ENCODE results near the gene PLEKHB1. TPM values are rescaled to one million over a fixed set of nuclear protein-coding genes. Genes with fewer than 3 reads are reported as not detected.
"Not testable (repeated sequence)": the region's sequence is repeated elsewhere in the genome, so short reads cannot be mapped to it uniquely, and the experiment has no call there.

Gene PLEKHB1
- total RNA-seq, 2 donors from 2014 or later = 7.3 to 7.9 TPM

DNA sequence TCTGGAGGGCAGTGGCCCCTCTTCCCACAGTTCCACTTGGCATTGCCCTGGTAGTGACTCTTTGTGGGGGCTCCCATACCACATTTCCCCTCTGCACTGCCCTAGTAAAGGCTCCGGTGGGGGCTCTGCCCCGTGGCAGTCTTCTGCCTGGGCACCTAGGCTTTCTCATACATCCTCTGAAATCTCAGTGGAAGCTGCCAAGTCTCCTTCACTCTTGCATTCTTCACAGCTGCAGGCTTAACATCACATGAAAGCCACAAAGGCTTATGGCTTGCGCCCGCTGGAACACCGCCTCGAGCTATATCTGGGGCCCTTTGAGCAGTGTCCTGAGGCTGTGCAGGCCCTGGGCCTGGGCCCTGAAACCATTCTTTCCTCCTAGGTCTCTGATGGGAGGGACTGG is 25.3 kb downstream of the PLEKHB1 start:
- H3K36me3 ChIP-seq = peaks cover 8% of the 10 kb centered on the region
- TF ChIP-seq, protein P1, sequence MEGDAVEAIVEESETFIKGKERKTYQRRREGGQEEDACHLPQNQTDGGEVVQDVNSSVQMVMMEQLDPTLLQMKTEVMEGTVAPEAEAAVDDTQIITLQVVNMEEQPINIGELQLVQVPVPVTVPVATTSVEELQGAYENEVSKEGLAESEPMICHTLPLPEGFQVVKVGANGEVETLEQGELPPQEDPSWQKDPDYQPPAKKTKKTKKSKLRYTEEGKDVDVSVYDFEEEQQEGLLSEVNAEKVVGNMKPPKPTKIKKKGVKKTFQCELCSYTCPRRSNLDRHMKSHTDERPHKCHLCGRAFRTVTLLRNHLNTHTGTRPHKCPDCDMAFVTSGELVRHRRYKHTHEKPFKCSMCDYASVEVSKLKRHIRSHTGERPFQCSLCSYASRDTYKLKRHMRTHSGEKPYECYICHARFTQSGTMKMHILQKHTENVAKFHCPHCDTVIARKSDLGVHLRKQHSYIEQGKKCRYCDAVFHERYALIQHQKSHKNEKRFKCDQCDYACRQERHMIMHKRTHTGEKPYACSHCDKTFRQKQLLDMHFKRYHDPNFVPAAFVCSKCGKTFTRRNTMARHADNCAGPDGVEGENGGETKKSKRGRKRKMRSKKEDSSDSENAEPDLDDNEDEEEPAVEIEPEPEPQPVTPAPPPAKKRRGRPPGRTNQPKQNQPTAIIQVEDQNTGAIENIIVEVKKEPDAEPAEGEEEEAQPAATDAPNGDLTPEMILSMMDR (IDR thresholded peaks at IDR 0.05) = no peak
- no peaks in the 10 kb centered on the region for H3K27me3 ChIP-seq (replicated peaks; ENCODE audit: insufficient read depth)
- DNase-seq (ENCODE audit: low spot score) (no peak), ATAC-seq (ENCODE audit: insufficient number of reproducible peaks, low FRiP score, low read depth) (no peak)
- no peaks in the 10 kb centered on the region for H3K4me1 ChIP-seq (ENCODE audit: control insufficient read depth in 1 of 2, low read depth in 2 of 2)
- no peak overlapping the region for H3K27ac ChIP-seq
- H3K4me3 ChIP-seq = no peak overlapping the region
- no peaks in the 10 kb centered on the region for H3K9me3 ChIP-seq

DNA sequence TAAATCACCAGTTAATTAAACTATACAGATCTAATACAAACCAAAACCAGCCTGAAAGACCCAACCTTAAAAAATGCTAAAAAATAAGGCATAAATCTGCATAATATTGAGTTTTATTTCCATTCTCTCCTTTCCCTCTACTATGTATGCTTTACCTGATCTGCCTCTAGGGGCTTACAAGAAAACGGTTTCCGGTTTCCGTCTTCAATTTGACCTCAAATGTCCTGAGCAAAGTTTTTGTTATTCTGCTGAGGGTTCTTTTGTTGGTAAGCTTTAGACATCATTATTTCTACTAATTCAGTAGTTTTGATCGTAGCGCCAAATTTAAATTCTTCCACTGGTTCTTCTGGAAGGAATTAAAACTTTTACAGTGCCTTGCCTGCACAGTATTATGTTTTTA is 30.2 kb downstream of the PLEKHB1 start:
- DNase-seq (ENCODE audit: low spot score) = not testable (repeated sequence)

DNA sequence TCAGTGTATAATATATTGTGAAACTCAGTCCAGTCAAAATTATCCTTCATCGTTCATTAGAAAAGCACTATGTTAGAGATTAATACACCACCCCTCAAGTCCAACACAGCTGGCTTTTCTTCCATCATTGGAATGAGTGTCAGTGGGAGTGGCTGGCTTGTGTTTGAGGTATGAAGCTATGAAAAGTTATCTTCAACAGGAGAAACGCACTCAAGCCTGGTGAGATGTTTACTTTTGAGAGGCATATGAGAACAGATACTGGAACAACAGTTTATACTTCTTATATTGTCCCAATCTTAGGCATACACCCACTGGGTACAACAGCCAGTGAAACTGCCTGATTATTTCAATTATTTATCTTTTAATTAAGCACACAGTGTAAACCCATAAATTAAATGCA is 34.3 kb downstream of the PLEKHB1 start:
- no peaks in the 10 kb centered on the region for H3K4me1 ChIP-seq (ENCODE audit: control insufficient read depth in 1 of 2, low read depth in 2 of 2)
- no peaks in the 10 kb centered on the region for H3K9me3 ChIP-seq
- no peak for ATAC-seq (ENCODE audit: insufficient number of reproducible peaks, low FRiP score, low read depth)
- TF ChIP-seq, protein P1 (IDR thresholded peaks at IDR 0.05) = no peak
- no peak overlapping the region for H3K27ac ChIP-seq
- no peak overlapping the region for H3K4me3 ChIP-seq
- H3K27me3 ChIP-seq (replicated peaks; ENCODE audit: insufficient read depth) = no peaks in the 10 kb centered on the region
- peaks cover 11% of the 10 kb centered on the region for H3K36me3 ChIP-seq
- DNase-seq (ENCODE audit: low spot score) = no peak

More for the DNA sequence above, 30.2 kb downstream of the PLEKHB1 start:
- not testable (repeated sequence) for H3K27ac ChIP-seq; H3K4me3 ChIP-seq; H3K27me3 ChIP-seq (replicated peaks; ENCODE audit: insufficient read depth); ATAC-seq (ENCODE audit: insufficient number of reproducible peaks, low FRiP score, low read depth); H3K4me1 ChIP-seq (ENCODE audit: control insufficient read depth in 1 of 2, low read depth in 2 of 2); H3K9me3 ChIP-seq
- peaks cover 19% of the 10 kb centered on the region for H3K36me3 ChIP-seq

DNA sequence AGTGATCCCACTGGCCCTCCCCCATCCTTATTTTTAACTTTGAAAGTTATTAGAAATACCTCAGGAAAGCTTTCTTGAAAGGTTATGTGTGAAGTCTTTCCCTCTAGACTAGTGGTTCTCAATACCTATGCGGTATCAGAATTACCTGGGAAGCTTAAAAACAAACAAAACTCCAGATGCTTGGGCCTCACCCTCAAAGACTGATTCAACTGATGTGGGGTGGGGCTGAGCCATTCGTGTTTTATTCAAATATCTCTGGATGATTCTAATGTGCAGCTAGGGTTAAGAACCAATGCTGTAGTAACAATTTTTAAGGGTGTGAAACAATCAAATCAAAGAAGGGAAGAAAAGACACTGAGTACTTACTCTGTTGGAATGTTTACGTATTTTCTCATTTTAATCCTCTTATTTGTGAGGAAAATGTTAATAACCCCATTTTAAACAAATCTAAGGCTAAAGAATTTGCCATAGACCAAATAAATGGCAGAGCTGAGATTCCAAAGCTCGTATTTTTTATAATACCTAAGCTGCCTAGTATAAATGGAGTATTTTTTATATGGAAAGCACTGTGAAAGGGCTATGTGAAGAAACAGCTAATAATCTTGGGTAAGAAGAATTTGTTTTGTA is 47.6 kb downstream of the PLEKHB1 start:
- ATAC-seq (ENCODE audit: insufficient number of reproducible peaks, low FRiP score, low read depth) = no peak
- Histone ChIP-seq H3K27me3 (replicated peaks; ENCODE audit: insufficient read depth) (no peaks in the 10 kb centered on the region), H3K27ac (no peak overlapping the region), H3K36me3 (no peaks in the 10 kb centered on the region), H3K4me1 (ENCODE audit: control insufficient read depth in 1 of 2, low read depth in 2 of 2) (no peaks in the 10 kb centered on the region), H3K4me3 (no peak overlapping the region), H3K9me3 (no peaks in the 10 kb centered on the region)
- DNase-seq (ENCODE audit: low spot score) = no peak
- TF ChIP-seq, protein P1 (IDR thresholded peaks at IDR 0.05) = no peak

DNA sequence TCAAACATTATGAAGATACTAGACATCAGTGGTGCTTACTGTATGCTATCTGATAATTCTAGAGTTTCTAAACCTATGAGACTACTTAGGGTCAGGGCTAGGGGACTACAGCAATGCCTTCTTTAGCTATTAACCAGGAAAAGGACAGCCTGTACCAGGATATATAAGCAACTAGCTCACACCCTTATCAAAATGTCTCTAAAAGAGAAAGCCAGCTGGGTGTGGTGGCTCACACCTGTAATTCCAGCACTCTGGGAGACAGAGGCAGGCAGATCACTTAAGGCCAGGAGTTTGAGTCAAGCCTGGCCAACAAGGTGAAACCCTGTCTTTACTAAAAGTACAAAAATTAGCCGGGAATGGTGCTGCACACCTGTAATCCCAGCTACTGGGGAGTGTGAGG is 58.7 kb downstream of the PLEKHB1 start:
- no peaks in the 10 kb centered on the region for H3K4me1 ChIP-seq (ENCODE audit: control insufficient read depth in 1 of 2, low read depth in 2 of 2)
- no peak overlapping the region for H3K4me3 ChIP-seq
- TF ChIP-seq, protein P1 (IDR thresholded peaks at IDR 0.05) = no peak
- no peak overlapping the region for H3K27ac ChIP-seq
- no peaks in the 10 kb centered on the region for H3K9me3 ChIP-seq
- DNase-seq (ENCODE audit: low spot score) = no peak
- no peak for ATAC-seq (ENCODE audit: insufficient number of reproducible peaks, low FRiP score, low read depth)
- H3K27me3 ChIP-seq (replicated peaks; ENCODE audit: insufficient read depth) = no peaks in the 10 kb centered on the region
- H3K36me3 ChIP-seq = peaks cover 18% of the 10 kb centered on the region

DNA sequence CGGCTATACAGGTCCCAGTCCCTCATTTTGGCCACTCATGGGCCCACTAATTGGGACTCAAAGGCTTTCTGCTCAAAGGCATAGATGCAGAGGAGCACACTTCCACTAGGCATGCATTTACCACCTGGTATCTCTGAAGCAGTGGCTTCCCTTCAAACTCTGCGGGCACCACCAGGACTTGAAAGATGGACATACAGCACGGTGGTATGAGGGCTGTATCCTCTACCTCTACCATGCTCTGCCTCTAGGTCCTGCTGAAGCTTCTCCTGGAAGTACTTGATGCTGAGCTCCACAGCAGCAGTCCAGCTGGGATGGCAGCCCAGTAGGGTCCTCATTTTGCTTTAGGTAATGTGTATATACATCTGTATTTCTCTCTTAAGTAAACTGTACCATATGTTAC is 64.6 kb downstream of the PLEKHB1 start:
- H3K4me3 ChIP-seq = no peak overlapping the region
- no peaks in the 10 kb centered on the region for H3K9me3 ChIP-seq
- H3K4me1 ChIP-seq (ENCODE audit: control insufficient read depth in 1 of 2, low read depth in 2 of 2) = no peaks in the 10 kb centered on the region
- no peak overlapping the region for H3K27ac ChIP-seq
- H3K36me3 ChIP-seq = peaks cover 18% of the 10 kb centered on the region
- H3K27me3 ChIP-seq (replicated peaks; ENCODE audit: insufficient read depth) = no peaks in the 10 kb centered on the region
- TF ChIP-seq, protein P1 (IDR thresholded peaks at IDR 0.05) = no peak
- no peak for DNase-seq (ENCODE audit: low spot score)
- no peak for ATAC-seq (ENCODE audit: insufficient number of reproducible peaks, low FRiP score, low read depth)

All from thoracic aorta (tissue), 2 donors.